ENCODE results near the gene ARRDC3.
A peak's percentile ranks its signal among the peaks of the same experiment; 100 is the strongest.

ARRDC3 gene

DNA sequence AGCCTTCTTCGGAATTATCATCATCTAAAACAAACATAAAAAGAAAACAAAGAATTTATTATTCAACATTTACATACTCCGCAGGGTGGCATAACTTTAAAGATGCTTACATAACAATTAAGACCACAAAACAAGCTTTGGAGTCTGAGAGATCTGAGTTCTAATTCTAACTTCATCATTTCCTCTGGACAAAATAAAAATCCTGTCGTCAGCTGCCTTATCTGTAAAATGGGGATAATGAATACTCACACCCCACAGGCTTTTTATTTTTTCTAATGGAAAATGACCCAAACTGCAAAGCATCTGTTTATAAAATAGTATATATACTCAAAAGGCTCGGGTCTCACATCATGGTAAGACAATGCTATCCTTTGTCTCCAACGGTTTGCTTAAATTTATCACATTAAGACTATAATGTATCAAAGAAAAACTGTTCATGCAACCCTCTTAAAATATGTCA is 4.3 kb downstream of the ARRDC3 start:
- ChIA-PET POLR2A (no interaction called here), CTCF (interaction anchor here (0.6 to 0.8 kb wide), 3 partner anchors 99 to 132 kb away, joined by 4 to 5 read pairs (median 4); no protein-coding TSS in a partner anchor)
- no peaks in the 10 kb centered on the region for H3K4me1 ChIP-seq (ENCODE audit: control insufficient read depth, insufficient read depth, low read length)
- H3K27ac ChIP-seq (ENCODE audit: extremely low read depth, low read depth, low read length), result no peak overlapping the region
- no peaks in the 10 kb centered on the region for H3K9me3 ChIP-seq (ENCODE audit: control insufficient read depth, insufficient read depth, low read depth, low read length)
- TF ChIP-seq ZNF701 (tag by site-specific recombination; IDR thresholded peaks at IDR 0.05), result no peak
- TF ChIP-seq ZSCAN30 (tag by site-specific recombination; IDR thresholded peaks at IDR 0.05), result 0 out of 2 replicates have a peak, but pooled peaks have one; percentile 21
- no peak for TF ChIP-seq ZNF514 (tag by site-specific recombination; IDR thresholded peaks at IDR 0.05)
- TF ChIP-seq, protein P1, sequence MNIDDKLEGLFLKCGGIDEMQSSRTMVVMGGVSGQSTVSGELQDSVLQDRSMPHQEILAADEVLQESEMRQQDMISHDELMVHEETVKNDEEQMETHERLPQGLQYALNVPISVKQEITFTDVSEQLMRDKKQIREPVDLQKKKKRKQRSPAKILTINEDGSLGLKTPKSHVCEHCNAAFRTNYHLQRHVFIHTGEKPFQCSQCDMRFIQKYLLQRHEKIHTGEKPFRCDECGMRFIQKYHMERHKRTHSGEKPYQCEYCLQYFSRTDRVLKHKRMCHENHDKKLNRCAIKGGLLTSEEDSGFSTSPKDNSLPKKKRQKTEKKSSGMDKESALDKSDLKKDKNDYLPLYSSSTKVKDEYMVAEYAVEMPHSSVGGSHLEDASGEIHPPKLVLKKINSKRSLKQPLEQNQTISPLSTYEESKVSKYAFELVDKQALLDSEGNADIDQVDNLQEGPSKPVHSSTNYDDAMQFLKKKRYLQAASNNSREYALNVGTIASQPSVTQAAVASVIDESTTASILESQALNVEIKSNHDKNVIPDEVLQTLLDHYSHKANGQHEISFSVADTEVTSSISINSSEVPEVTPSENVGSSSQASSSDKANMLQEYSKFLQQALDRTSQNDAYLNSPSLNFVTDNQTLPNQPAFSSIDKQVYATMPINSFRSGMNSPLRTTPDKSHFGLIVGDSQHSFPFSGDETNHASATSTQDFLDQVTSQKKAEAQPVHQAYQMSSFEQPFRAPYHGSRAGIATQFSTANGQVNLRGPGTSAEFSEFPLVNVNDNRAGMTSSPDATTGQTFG (tag by site-specific recombination; IDR thresholded peaks at IDR 0.05; ENCODE audit: borderline replicate concordance), result no peak
- TF ChIP-seq, protein P2, sequence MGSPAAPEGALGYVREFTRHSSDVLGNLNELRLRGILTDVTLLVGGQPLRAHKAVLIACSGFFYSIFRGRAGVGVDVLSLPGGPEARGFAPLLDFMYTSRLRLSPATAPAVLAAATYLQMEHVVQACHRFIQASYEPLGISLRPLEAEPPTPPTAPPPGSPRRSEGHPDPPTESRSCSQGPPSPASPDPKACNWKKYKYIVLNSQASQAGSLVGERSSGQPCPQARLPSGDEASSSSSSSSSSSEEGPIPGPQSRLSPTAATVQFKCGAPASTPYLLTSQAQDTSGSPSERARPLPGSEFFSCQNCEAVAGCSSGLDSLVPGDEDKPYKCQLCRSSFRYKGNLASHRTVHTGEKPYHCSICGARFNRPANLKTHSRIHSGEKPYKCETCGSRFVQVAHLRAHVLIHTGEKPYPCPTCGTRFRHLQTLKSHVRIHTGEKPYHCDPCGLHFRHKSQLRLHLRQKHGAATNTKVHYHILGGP (tag by site-specific recombination; IDR thresholded peaks at IDR 0.05), result no peak
- TF ChIP-seq FEZF1 (tag by site-specific recombination; IDR thresholded peaks at IDR 0.05), result no peak
- TF ChIP-seq, protein P3, sequence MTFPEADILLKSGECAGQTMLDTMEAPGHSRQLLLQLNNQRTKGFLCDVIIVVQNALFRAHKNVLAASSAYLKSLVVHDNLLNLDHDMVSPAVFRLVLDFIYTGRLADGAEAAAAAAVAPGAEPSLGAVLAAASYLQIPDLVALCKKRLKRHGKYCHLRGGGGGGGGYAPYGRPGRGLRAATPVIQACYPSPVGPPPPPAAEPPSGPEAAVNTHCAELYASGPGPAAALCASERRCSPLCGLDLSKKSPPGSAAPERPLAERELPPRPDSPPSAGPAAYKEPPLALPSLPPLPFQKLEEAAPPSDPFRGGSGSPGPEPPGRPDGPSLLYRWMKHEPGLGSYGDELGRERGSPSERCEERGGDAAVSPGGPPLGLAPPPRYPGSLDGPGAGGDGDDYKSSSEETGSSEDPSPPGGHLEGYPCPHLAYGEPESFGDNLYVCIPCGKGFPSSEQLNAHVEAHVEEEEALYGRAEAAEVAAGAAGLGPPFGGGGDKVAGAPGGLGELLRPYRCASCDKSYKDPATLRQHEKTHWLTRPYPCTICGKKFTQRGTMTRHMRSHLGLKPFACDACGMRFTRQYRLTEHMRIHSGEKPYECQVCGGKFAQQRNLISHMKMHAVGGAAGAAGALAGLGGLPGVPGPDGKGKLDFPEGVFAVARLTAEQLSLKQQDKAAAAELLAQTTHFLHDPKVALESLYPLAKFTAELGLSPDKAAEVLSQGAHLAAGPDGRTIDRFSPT (tag by site-specific recombination; IDR thresholded peaks at IDR 0.05), result no peak
- no peak overlapping the region for H3K4me3 ChIP-seq (ENCODE audit: low read depth, low read length)
- peaks cover 21 to 30% of the 10 kb centered on the region in 2 experiments for H3K36me3 ChIP-seq (ENCODE audit: control insufficient read depth in 2 of 2, insufficient read depth in 1 of 2, low read length in 2 of 2)

DNA sequence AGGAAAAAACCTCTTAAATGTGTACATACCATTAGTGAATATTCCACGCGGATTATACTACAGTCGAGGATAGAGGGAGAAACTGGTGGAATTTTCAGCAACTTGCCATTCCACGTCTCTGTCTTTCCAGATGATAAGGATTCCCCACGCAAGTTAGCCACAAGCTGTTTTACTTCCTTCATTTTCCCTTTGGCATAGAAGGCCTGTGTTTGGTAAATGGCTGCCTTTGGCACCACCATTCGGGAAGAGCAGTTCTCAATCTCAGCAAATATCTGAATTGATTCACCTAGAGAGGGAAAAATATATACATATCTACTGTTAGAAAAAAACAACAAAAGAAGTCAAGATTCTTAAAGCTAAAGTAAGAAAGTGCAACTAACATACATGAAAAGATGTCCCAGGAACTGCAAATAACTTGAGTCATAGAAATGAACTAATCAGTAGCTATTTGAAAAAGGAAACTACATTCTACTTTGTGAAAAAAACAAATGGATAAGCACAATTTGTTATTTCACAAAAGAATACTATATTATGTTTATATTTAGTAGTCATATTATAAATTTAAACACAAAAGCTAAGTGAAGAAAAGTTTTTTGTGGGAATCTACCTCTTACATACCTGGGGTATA is 8.1 kb downstream of the ARRDC3 start:
- ChIA-PET CTCF (interaction anchor here (1.0 to 1.7 kb wide), 2 partner anchors 10 to 148 kb away, joined by 5 to 9 read pairs; no protein-coding TSS in a partner anchor), POLR2A (no interaction called here)
- H3K4me3 ChIP-seq (ENCODE audit: low read depth, low read length), result no peak overlapping the region
- no peaks in the 10 kb centered on the region for H3K9me3 ChIP-seq (ENCODE audit: control insufficient read depth, insufficient read depth, low read depth, low read length)
- peaks cover 52 to 54% of the 10 kb centered on the region in 2 experiments for H3K36me3 ChIP-seq (ENCODE audit: control insufficient read depth in 2 of 2, insufficient read depth in 1 of 2, low read length in 2 of 2)
- H3K27ac ChIP-seq (ENCODE audit: extremely low read depth, low read depth, low read length), result no peak overlapping the region
- H3K4me1 ChIP-seq (ENCODE audit: control insufficient read depth, insufficient read depth, low read length), result no peaks in the 10 kb centered on the region
- TF ChIP-seq OSR2 (tag by site-specific recombination; IDR thresholded peaks at IDR 0.05) (no peak), ZNF140 (tag by site-specific recombination; IDR thresholded peaks at IDR 0.05) (no peak)
- TF ChIP-seq, protein P4, sequence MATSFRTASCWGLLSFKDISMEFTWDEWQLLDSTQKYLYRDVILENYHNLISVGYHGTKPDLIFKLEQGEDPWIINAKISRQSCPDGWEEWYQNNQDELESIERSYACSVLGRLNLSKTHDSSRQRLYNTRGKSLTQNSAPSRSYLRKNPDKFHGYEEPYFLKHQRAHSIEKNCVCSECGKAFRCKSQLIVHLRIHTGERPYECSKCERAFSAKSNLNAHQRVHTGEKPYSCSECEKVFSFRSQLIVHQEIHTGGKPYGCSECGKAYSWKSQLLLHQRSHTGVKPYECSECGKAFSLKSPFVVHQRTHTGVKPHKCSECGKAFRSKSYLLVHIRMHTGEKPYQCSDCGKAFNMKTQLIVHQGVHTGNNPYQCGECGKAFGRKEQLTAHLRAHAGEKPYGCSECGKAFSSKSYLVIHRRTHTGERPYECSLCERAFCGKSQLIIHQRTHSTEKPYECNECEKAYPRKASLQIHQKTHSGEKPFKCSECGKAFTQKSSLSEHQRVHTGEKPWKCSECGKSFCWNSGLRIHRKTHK (tag by site-specific recombination; IDR thresholded peaks at IDR 0.05), result no peak

DNA sequence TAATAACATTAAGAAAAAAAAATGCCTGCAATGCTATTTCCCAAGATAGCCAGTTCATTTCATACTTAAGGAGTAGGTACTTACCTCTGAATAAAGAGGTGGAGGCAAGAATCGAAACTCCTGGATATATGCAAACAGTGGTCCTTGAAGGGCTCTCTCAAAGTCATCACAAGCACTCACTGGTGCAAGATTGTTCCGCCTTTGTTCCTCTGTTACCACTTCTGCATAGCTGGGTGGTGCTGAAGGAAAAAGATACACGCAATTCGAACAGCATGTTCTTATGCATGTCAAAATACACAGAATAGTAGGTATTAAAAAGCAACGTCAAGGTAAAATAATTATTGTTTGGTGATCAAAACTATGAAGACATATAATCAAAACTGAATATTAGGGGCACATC is 9.5 kb downstream of the ARRDC3 start:
- CTCF ChIA-PET, result interaction anchor here (0.7 kb wide), 1 partner anchor 99 kb away, joined by 3 read pairs; no protein-coding TSS in a partner anchor
- Histone ChIP-seq H3K27ac (ENCODE audit: extremely low read depth, low read depth, low read length) (no peak overlapping the region), H3K36me3 (ENCODE audit: control insufficient read depth in 2 of 2, insufficient read depth in 1 of 2, low read length in 2 of 2) (peaks cover 52 to 65% of the 10 kb centered on the region in 2 experiments), H3K9me3 (ENCODE audit: control insufficient read depth, insufficient read depth, low read depth, low read length) (no peaks in the 10 kb centered on the region), H3K4me3 (ENCODE audit: low read depth, low read length) (no peak overlapping the region), H3K4me1 (ENCODE audit: control insufficient read depth, insufficient read depth, low read length) (no peaks in the 10 kb centered on the region)
- TF ChIP-seq ZNF658 (tag by site-specific recombination; IDR thresholded peaks at IDR 0.05) (no peak), ZNF37A (tag by site-specific recombination; IDR thresholded peaks at IDR 0.05) (no peak), ZNF48 (tag by site-specific recombination; IDR thresholded peaks at IDR 0.05) (no peak), ZBTB20 (tag by site-specific recombination; IDR thresholded peaks at IDR 0.05) (no peak)
- TF ChIP-seq, protein P5, sequence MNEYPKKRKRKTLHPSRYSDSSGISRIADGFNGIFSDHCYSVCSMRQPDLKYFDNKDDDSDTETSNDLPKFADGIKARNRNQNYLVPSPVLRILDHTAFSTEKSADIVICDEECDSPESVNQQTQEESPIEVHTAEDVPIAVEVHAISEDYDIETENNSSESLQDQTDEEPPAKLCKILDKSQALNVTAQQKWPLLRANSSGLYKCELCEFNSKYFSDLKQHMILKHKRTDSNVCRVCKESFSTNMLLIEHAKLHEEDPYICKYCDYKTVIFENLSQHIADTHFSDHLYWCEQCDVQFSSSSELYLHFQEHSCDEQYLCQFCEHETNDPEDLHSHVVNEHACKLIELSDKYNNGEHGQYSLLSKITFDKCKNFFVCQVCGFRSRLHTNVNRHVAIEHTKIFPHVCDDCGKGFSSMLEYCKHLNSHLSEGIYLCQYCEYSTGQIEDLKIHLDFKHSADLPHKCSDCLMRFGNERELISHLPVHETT (tag by site-specific recombination; IDR thresholded peaks at IDR 0.05), result no peak
- TF ChIP-seq, protein P6, sequence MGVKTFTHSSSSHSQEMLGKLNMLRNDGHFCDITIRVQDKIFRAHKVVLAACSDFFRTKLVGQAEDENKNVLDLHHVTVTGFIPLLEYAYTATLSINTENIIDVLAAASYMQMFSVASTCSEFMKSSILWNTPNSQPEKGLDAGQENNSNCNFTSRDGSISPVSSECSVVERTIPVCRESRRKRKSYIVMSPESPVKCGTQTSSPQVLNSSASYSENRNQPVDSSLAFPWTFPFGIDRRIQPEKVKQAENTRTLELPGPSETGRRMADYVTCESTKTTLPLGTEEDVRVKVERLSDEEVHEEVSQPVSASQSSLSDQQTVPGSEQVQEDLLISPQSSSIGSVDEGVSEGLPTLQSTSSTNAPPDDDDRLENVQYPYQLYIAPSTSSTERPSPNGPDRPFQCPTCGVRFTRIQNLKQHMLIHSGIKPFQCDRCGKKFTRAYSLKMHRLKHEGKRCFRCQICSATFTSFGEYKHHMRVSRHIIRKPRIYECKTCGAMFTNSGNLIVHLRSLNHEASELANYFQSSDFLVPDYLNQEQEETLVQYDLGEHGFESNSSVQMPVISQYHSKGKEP (tag by site-specific recombination; IDR thresholded peaks at IDR 0.05), result no peak
- POLR2A ChIA-PET, result no interaction called here

Measured in HEK293 (cell line).